HEK293T (cell line): ENCODE measurements around the gene ZNF76.

Experiments used
- CTCF ChIA-PET: fragments of 350-600 bp; formaldehyde crosslinking; extraction: SDS; loops from one replicate; lab custom pipeline; 2021; ENCODE audit warnings: antibody characterized with exemption, inconsistent platforms; lab: Yijun Ruan, JAX
- POLR2A ChIA-PET: fragments of 350-600 bp; formaldehyde crosslinking; extraction: SDS; loops from one replicate; lab custom pipeline; 2020; ENCODE audit warnings: antibody characterized with exemption, inconsistent platforms; lab: Yijun Ruan, JAX
- DNase-seq: peaks from one replicate; pipeline ENCODE4 v3.0.0; 2012; ENCODE audit warnings: mixed read lengths; ENCODE audit errors: extremely low spot score
- ARNT ChIP-seq: fragments of 450-650 bp; IDR thresholded peaks from 2 replicates; pipeline ENCODE4 v1.6.1; 2017; ENCODE audit warnings: mild to moderate bottlenecking
- BHLHE40 ChIP-seq: fragments of 450-650 bp; IDR thresholded peaks from 2 replicates; pipeline ENCODE4 v1.6.1; 2016; ENCODE audit warnings: mild to moderate bottlenecking, moderate library complexity, borderline replicate concordance
- CTBP1 ChIP-seq: fragments of 450-650 bp; IDR thresholded peaks from 2 replicates; pipeline ENCODE4 v1.6.1; 2016; ENCODE audit warnings: borderline replicate concordance
- ELF4 ChIP-seq: fragments of 450-650 bp; IDR thresholded peaks from 2 replicates; pipeline ENCODE4 v1.6.1; 2017; ENCODE audit warnings: antibody characterized with exemption
- FOXA1 ChIP-seq: fragments of 450-650 bp; IDR thresholded peaks from 2 replicates; pipeline ENCODE4 v1.6.1; 2016; ENCODE audit warnings: mild to moderate bottlenecking
- FOXK2 ChIP-seq: fragments of 450-650 bp; IDR thresholded peaks from 2 replicates; pipeline ENCODE4 v1.6.1; 2016; ENCODE audit warnings: mild to moderate bottlenecking
- FOXM1 ChIP-seq: fragments of 450-650 bp; IDR thresholded peaks from 2 replicates; pipeline ENCODE4 v1.6.1; 2017; ENCODE audit warnings: mild to moderate bottlenecking, borderline replicate concordance
- HDGF ChIP-seq: fragments of 450-650 bp; IDR thresholded peaks from 2 replicates; pipeline ENCODE4 v1.6.1; 2017; ENCODE audit warnings: antibody characterized with exemption, borderline replicate concordance
- L3MBTL2 ChIP-seq: fragments of 450-650 bp; conservative IDR thresholded peaks from 2 replicates; pipeline ENCODE4 v1.6.1; 2016; ENCODE audit warnings: mild to moderate bottlenecking
- LEF1 ChIP-seq: fragments of 450-650 bp; IDR thresholded peaks from 2 replicates; pipeline ENCODE4 v1.6.1; 2017; ENCODE audit warnings: mild to moderate bottlenecking, borderline replicate concordance
- NFRKB ChIP-seq: fragments of 450-650 bp; IDR thresholded peaks from 2 replicates; pipeline ENCODE4 v1.6.1; 2016; ENCODE audit warnings: mild to moderate bottlenecking, moderate library complexity
- PKNOX1 ChIP-seq: fragments of 450-650 bp; IDR thresholded peaks from 2 replicates; pipeline ENCODE4 v1.6.1; 2016
- SP1 ChIP-seq: fragments of 450-650 bp; IDR thresholded peaks from 2 replicates; pipeline ENCODE4 v1.6.1; 2017
- SUZ12 ChIP-seq: fragments of 450-650 bp; IDR thresholded peaks from 2 replicates; pipeline ENCODE4 v1.6.1; 2016; ENCODE audit warnings: mild to moderate bottlenecking
- TARDBP ChIP-seq: fragments of 450-650 bp; IDR thresholded peaks from 2 replicates; pipeline ENCODE4 v1.6.1; 2016
- ZNF384 ChIP-seq: fragments of 450-650 bp; IDR thresholded peaks from 2 replicates; pipeline ENCODE4 v1.6.1; 2016

Gene ZNF76

DNA sequence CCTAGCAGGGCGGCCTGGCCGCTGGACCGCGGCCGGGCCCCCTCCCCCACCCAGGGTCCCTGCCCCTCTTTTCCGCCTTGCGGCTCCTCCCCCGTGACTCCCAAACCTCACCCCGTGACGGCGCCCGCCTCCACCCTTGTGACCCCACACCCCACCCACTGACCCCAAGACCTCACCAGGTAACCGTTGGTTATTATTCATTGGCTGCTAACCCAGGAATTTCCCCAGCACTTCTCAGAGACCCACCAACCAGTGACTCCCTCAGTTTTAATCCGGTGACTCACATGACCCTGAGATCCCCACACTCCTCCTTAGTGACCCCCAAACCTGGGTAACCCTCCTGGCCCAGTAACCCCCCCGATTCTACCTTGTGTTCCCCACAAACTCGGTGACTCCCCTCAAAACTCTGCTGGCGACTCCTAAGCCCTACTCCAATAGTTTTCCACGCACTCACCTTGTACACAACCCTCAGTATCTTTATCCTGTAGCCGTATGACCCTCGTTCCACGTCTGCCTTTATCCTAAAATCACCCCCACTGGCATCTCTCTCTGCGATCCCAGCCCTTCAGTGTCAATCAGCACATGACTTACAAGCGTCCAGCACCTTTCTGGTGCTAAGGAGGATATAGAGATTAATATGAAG is 534 bp downstream of the ZNF76 start:
- no peak for DNase-seq
- ChIA-PET CTCF (interaction anchor here (1.1 to 1.6 kb wide), 2 partner anchors 19 to 36 kb away, joined by 3 to 7 read pairs; no protein-coding TSS in a partner anchor), POLR2A (interaction anchor here (0.8 to 1.9 kb wide), 15 partner anchors 8 to 228 kb away, joined by 3 to 10 read pairs (median 5); no protein-coding TSS in a partner anchor)
- TF ChIP-seq LEF1 (no peak), SP1 (no peak), TARDBP (no peak)

DNA sequence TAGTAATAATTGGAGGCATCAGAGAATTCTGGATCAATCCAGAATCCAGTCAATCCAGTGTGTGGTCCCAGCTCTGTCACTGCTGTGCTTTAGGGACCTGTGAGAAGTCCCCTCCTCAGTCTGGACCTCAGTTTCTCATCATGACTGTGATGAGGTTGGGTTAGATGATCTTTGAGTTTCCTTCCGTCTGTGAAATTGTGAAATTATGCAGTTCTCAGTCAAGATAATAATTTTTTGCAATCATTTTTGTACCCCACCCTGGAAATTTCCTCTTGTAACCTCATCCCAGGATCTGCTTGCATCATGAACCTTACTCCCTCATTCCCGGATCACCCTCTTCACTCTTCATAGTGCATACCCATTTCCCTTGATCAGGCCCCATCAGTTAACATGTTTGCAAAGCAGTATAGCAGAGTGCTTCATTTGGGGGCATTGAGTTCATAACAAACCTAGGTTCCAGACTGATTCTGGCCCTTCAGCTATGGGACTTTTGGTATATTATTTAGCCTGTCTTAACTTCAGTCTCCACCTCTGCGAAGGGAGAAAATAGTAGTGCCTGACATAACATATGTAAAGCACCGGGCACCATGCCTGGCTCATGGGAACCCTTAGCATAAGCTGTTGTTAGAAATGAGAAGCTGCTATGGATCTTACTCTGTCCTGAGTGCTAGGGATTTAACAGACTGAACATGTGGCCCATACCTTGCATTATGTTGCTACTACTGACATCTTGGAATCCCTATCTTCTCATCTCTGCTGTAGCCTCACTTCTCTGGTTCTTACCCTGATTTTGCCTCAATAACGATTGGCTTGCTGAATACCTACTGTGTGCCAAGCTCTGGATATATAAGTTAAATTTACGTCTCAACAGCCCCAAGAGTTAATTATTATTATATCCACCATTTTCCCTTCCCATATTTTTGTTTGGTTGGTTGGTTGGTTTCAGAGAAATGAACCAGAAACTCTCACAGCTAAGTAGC is 1.3 kb downstream of the ZNF76 start:
- ChIA-PET POLR2A (interaction anchor here (0.8 kb wide), 1 partner anchor 91 kb away, joined by 3 read pairs; no protein-coding TSS in a partner anchor), CTCF (no interaction called here)
- TF ChIP-seq FOXA1: no peak
- TF ChIP-seq CTBP1: no peak
- no peak for TF ChIP-seq ARNT
- TF ChIP-seq BHLHE40: no peak
- TF ChIP-seq FOXK2: no peak
- TF ChIP-seq L3MBTL2: no peak
- TF ChIP-seq ELF4: no peak
- TF ChIP-seq SP1: no peak
- no peak for TF ChIP-seq SUZ12
- TF ChIP-seq HDGF: no peak
- TF ChIP-seq LEF1: no peak
- TF ChIP-seq PKNOX1: no peak
- TF ChIP-seq ZNF384: no peak
- no peak for TF ChIP-seq TARDBP
- TF ChIP-seq FOXM1: no peak
- TF ChIP-seq NFRKB: no peak
- DNase-seq: no peak

- TF ChIP-seq HDGF (no peak), ELF4 (no peak), PKNOX1 (no peak), SUZ12 (no peak), CTBP1 (no peak), SP1 (no peak), ZNF384 (no peak), FOXK2 (no peak), TARDBP (no peak), BHLHE40 (no peak), FOXM1 (no peak), LEF1 (no peak), ARNT (no peak), NFRKB (no peak), FOXA1 (no peak), L3MBTL2 (no peak)
- no peak for DNase-seq
- ChIA-PET POLR2A (no interaction called here), CTCF (no interaction called here)
Observed at GRCh38 chr6:35262596-35262995, 3.1 kb downstream of the ZNF76 start.

GRCh38 chr6:35264550-35265274 is 5.2 kb downstream of the ZNF76 start:
- TF ChIP-seq ELF4 (no peak), FOXM1 (no peak), ZNF384 (no peak), ARNT (no peak), FOXK2 (no peak), SP1 (no peak), SUZ12 (no peak), HDGF (no peak), BHLHE40 (no peak), CTBP1 (no peak), FOXA1 (no peak), PKNOX1 (no peak), TARDBP (no peak), NFRKB (no peak)
- no peak for DNase-seq
- CTCF ChIA-PET: no interaction called here
- POLR2A ChIA-PET: no interaction called here

DNA sequence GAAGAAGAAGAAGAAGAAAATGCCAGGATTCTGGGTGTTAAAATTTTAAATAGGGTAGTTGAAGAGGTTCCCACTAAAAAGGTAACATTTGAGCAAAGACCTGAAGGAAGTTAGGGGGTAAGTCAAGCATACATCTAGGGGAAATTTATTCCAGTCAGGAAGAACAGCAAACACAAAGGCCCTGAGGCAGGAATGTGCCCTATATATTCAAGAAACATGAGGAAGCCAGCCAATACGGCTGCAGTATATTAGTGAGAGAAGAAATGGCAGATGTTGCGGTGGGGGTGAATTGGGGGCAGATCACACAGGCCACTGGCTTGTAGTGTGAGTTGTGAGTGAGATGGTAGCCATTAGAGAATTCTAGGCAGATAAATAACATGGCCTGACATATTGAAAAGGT is 6.0 kb downstream of the ZNF76 start:
- TF ChIP-seq HDGF (no peak), FOXA1 (no peak), ZNF384 (no peak), L3MBTL2 (no peak), BHLHE40 (no peak), FOXK2 (no peak), LEF1 (no peak), ELF4 (no peak), ARNT (no peak), CTBP1 (no peak), PKNOX1 (no peak)
- DNase-seq: no peak
- POLR2A ChIA-PET: no interaction called here
- CTCF ChIA-PET: no interaction called here
